H1 (cell line): ENCODE results near the gene SDC4. TPM values are rescaled to one million over a fixed set of nuclear protein-coding genes. Genes with fewer than 3 reads are reported as not detected.

Experiments
- CTCF ChIA-PET: fragments of 300-600 bp; sonication (Branson Sonifier 250); formaldehyde crosslinking; loops from one replicate; lab custom pipeline; 2021; ENCODE audit not compliant: partially characterized antibody; lab: Charles Lee
- POLR2A ChIA-PET: fragments of 300-600 bp; sonication (Branson Sonifier 250); formaldehyde crosslinking; loops from one replicate; lab custom pipeline; 2021; ENCODE audit warnings: inconsistent platforms; ENCODE audit not compliant: partially characterized antibody; lab: Charles Lee
- DNase-seq, 2 experiments: peaks; one replicate each; pipeline versions ENCODE4 v3.0.0 to v3.0.0-alpha.2; 2010 to 2022; ENCODE audit warnings: low spot score in 2 of 2, low read depth in 1 of 2, mixed read lengths in 1 of 2
- FAIRE-seq: peaks from 2 replicates; lab custom pipeline; 2011; peaks lifted over from hg19 to GRCh38; lab: Jason Lieb, UNC
- H2AFZ ChIP-seq: 2 replicates; pipeline ENCODE4 v1.8.1; 2012; ENCODE audit warnings: low read length, inconsistent platforms
- H2AK5ac ChIP-seq: 2 replicates; pipeline ENCODE4 v1.6.1; 2013; ENCODE audit warnings: low read depth, low read length
- H2BK120ac ChIP-seq: replicated peaks from 2 replicates; pipeline ENCODE3; 2013; ENCODE audit warnings: low read depth, low read length, inconsistent platforms
- H2BK12ac ChIP-seq: 2 replicates; pipeline ENCODE4 v1.6.1; 2013; ENCODE audit warnings: low read depth, low read length
- H2BK15ac ChIP-seq: 2 replicates; pipeline ENCODE4 v1.6.1; 2013; ENCODE audit warnings: low read length
- H2BK20ac ChIP-seq: 2 replicates; pipeline ENCODE4 v1.6.1; 2013; ENCODE audit warnings: low read length
- H2BK5ac ChIP-seq: 2 replicates; pipeline ENCODE4 v1.6.1; 2013; ENCODE audit warnings: low read depth, low read length
- H3K14ac ChIP-seq: 2 replicates; pipeline ENCODE4 v1.6.1; 2013; ENCODE audit warnings: inconsistent platforms; ENCODE audit not compliant: insufficient read length
- H3K18ac ChIP-seq: 2 replicates; pipeline ENCODE4 v1.6.1; 2013; ENCODE audit warnings: low read length; ENCODE audit errors: extremely low read depth
- H3K23ac ChIP-seq: 2 replicates; pipeline ENCODE4 v1.6.1; 2013; ENCODE audit warnings: inconsistent platforms; ENCODE audit not compliant: insufficient read length
- H3K23me2 ChIP-seq: 2 replicates; pipeline ENCODE4 v1.6.1; 2013; ENCODE audit warnings: low read depth, low read length
- H3K27ac ChIP-seq: 2 replicates; pipeline ENCODE4 v1.6.1; 2011; ENCODE audit warnings: low read depth, low read length, inconsistent platforms
- H3K27me3 ChIP-seq, 4 experiments: replicated peaks in 1 of 4; 1 replicate in 1 of 4; 2 replicates in 3 of 4; pipeline versions ENCODE4 v1.6.1 to v1.8.1; 2011 to 2013; ENCODE audit warnings: low read length in 3 of 4, mild to moderate bottlenecking in 3 of 4, inconsistent platforms in 2 of 4, mixed read lengths in 2 of 4, moderate library complexity in 1 of 4; ENCODE audit not compliant: control insufficient read depth in 3 of 4, insufficient read depth in 3 of 4; ENCODE audit errors: extremely low read depth in 1 of 4
- H3K36me3 ChIP-seq, 4 experiments: 2 replicates each; pipeline versions ENCODE4 v1.6.1 to v1.8.1; 2011 to 2013; ENCODE audit warnings: mild to moderate bottlenecking in 4 of 4, low read length in 3 of 4, moderate library complexity in 2 of 4, control low read depth in 1 of 4, inconsistent platforms in 1 of 4; ENCODE audit not compliant: insufficient read depth in 4 of 4, control insufficient read depth in 2 of 4
- H3K4ac ChIP-seq: replicated peaks from 2 replicates; pipeline ENCODE3; 2013; ENCODE audit warnings: low read length, low read depth, mixed read lengths, inconsistent platforms; ENCODE audit not compliant: insufficient read length
- H3K4me1 ChIP-seq, 4 experiments: replicated peaks in 1 of 4; 1 replicate in 1 of 4; 2 replicates in 3 of 4; pipeline versions ENCODE4 v1.6.1 to v1.8.1; 2011 to 2013; ENCODE audit warnings: low read length in 3 of 4, inconsistent platforms in 2 of 4, mixed read lengths in 1 of 4; ENCODE audit not compliant: insufficient read depth in 4 of 4, control insufficient read depth in 3 of 4
- H3K4me2 ChIP-seq, 2 experiments: 2 replicates each; pipeline versions ENCODE4 v1.6.1 to v1.8.1; 2011 to 2013; ENCODE audit warnings: low read depth in 2 of 2, low read length in 2 of 2, control low read depth in 1 of 2, inconsistent platforms in 1 of 2, mild to moderate bottlenecking in 1 of 2; ENCODE audit not compliant: insufficient read depth in 1 of 2
- H3K4me3 ChIP-seq, 4 experiments: fragments of 200-600, 300-600 bp in 1 of 4; sonication (generic), shearing (Covaris generic), sonication (Bioruptor Twin) in 1 of 4; 2 replicates each; pipeline versions ENCODE4 v1.5.1 to v1.8.1; 2011 to 2016; ENCODE audit warnings: low read length in 4 of 4, low read depth in 3 of 4, control low read depth in 2 of 4, inconsistent platforms in 2 of 4, mild to moderate bottlenecking in 2 of 4, mixed read lengths in 1 of 4, moderate library complexity in 1 of 4; ENCODE audit not compliant: insufficient read depth in 2 of 4; ENCODE audit errors: extremely low read depth in 1 of 4
- H3K56ac ChIP-seq: replicated peaks from 2 replicates; pipeline ENCODE3; 2013; ENCODE audit warnings: low read depth, mild to moderate bottlenecking, mixed read lengths, low read length, inconsistent platforms; ENCODE audit not compliant: insufficient read length
- H3K79me1 ChIP-seq: 2 replicates; pipeline ENCODE4 v1.6.1; 2013; ENCODE audit warnings: low read depth, low read length, control low read depth
- H3K79me2 ChIP-seq, 2 experiments: 2 replicates each; pipeline versions ENCODE4 v1.6.1 to v1.8.1; 2012 to 2013; ENCODE audit warnings: low read length in 2 of 2, mild to moderate bottlenecking in 2 of 2, inconsistent platforms in 1 of 2; ENCODE audit not compliant: insufficient read depth in 2 of 2, control insufficient read depth in 1 of 2
- H3K9ac ChIP-seq, 4 experiments: replicated peaks in 1 of 4; 1 replicate in 1 of 4; 2 replicates in 3 of 4; pipeline versions ENCODE4 v1.6.1 to v1.8.1; 2011 to 2013; ENCODE audit warnings: low read depth in 3 of 4, low read length in 3 of 4, control low read depth in 2 of 4, mild to moderate bottlenecking in 2 of 4, moderate library complexity in 2 of 4, inconsistent platforms in 1 of 4; ENCODE audit errors: extremely low read depth in 1 of 4
- H3K9me3 ChIP-seq, 2 experiments: 2 replicates each; pipeline versions ENCODE4 v1.6.1 to v1.8.1; 2012 to 2013; ENCODE audit warnings: mild to moderate bottlenecking in 2 of 2, moderate library complexity in 2 of 2, control low read depth in 1 of 2, inconsistent platforms in 1 of 2, low read depth in 1 of 2, low read length in 1 of 2, mixed read lengths in 1 of 2; ENCODE audit not compliant: insufficient read depth in 2 of 2
- H4K20me1 ChIP-seq, 2 experiments: replicated peaks in 1 of 2; 2 replicates each; pipeline versions ENCODE3 to v1.8.1; 2011 to 2013; ENCODE audit warnings: inconsistent platforms in 2 of 2, low read length in 2 of 2, mild to moderate bottlenecking in 1 of 2; ENCODE audit not compliant: insufficient read depth in 2 of 2, control insufficient read depth in 1 of 2
- H4K5ac ChIP-seq: 2 replicates; pipeline ENCODE4 v1.6.1; 2013; ENCODE audit warnings: low read length, low read depth, mixed read lengths, inconsistent platforms; ENCODE audit not compliant: insufficient read length
- H4K8ac ChIP-seq: 2 replicates; pipeline ENCODE4 v1.8.0; 2013; ENCODE audit warnings: mild to moderate bottlenecking, moderate library complexity, low read length, inconsistent platforms; ENCODE audit not compliant: insufficient read depth; ENCODE audit errors: extremely low read depth
- H4K91ac ChIP-seq: replicated peaks from 2 replicates; pipeline ENCODE3; 2013; ENCODE audit warnings: low read length, mixed read lengths, inconsistent platforms; ENCODE audit not compliant: insufficient read length
- BCL11A ChIP-seq, 2 experiments: IDR thresholded peaks; one replicate each; pipeline ENCODE4 v1.6.1; 2011; ENCODE audit warnings: low read depth in 2 of 2, low read length in 2 of 2, mild to moderate bottlenecking in 2 of 2
- TEAD4 ChIP-seq: IDR thresholded peaks from 2 replicates; pipeline ENCODE4 v1.6.1; 2012; ENCODE audit warnings: low read depth, low read length, inconsistent platforms, mixed read lengths
- WGBS, 2 experiments: shearing (Covaris generic) in 1 of 2; methylation state at CpG; one replicate each; pipeline versions ENCODE4 v1.1.6 to v1.1.7; 2013 to 2015; ENCODE audit warnings: low lambda C conversion rate in 2 of 2, mixed read lengths in 2 of 2, inconsistent platforms in 1 of 2, low coverage in 1 of 2, missing lambda C conversion rate in 1 of 2; ENCODE audit not compliant: insufficient replicate concordance in 2 of 2, insufficient coverage in 1 of 2, insufficient read length in 1 of 2; ENCODE audit errors: extremely low coverage in 1 of 2, missing lambda C conversion rate in 1 of 2; 5-methylcytosine and 5-hydroxymethylcytosine counted together
- polyA plus RNA-seq, 7 experiments: library from polyadenylated mRNA; depleted of rRNA in 3 of 7; stranded (reverse) in 5 of 7; unstranded in 2 of 7; fragments of >200 nt in 5 of 7; fragments of 200-250 nt in 2 of 7; gene quantifications; 1 replicate in 5 of 7; 2 replicates in 1 of 7; 4 replicates in 1 of 7; pipeline versions ENCODE4 v1.2.1 to v1.2.3, GENCODE V29; 2011 to 2013; ENCODE audit warnings: missing spikeins in 2 of 7, mixed read lengths in 2 of 7
- total RNA-seq: library from RNA; stranded (reverse); fragmentation: NEBNext Ultra II Directional; extraction: Animal tissue kit (Norgen Biotek cat#: 25700); gene quantifications from 2 replicates; pipeline ENCODE4 v1.2.1, GENCODE V29; 2021

Gene SDC4
- total and polyA plus RNA-seq, 2 of the 8 experiments (the other 6 are each of a cell fraction or from before 2014, with no cell fraction given), result 34.6 to 60.2 TPM

DNA sequence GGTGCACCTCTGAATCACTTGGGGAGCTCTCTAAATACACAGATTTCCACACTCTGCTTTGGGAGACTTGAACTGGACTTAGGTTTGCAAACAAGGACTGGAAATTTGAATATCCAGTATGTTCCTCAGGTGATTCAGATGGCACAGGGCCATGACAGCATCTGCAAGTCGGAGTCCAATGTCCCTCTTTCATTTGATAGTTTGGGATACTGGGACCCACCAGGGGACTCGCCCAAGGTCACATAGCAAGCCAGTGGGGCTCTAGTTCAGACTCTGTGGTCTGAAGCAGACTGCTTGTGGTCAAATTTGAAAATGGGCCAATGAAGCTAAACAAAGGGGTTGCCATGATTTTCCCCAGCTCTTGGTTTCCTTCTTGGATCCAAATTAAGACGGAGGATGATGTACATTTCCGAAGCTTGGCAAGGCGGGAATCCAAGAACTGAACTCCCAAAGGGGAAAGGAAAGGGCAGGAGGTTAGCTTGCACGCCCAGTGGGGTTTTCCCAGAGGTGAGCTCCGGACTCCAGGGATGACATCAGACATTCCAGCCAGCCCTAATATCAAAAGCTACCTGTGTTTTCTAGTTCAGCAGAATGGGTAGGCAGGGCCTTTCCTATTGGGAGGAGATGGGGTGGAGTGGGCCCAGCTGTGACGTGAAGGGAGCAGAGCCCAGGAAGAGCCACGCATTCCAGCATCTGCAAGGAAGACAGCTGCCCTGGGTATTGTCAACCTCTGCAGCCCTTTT, 11.4 kb upstream of the SDC4 start:
- H2BK12ac ChIP-seq, result no peak overlapping the region
- no peaks in the 10 kb centered on the region for H3K27me3 ChIP-seq
- peaks cover 0 to 6% of the 10 kb centered on the region in 2 experiments; a peak in 1 of 4 replicates for H3K79me2 ChIP-seq
- no peak for DNase-seq
- H3K4me2 ChIP-seq, result no peak overlapping the region
- TF ChIP-seq TEAD4 (0 out of 2 replicates have a peak, but pooled peaks have one; percentile 30), BCL11A (IDR thresholded peaks at IDR 0.05; ENCODE audit: low read depth in 2 of 2, low read length in 2 of 2) (no peak)
- H3K4me3 ChIP-seq, result no peak overlapping the region
- H4K8ac ChIP-seq, result peak overlapping the region; percentile 38; the same call in 1 of the 2 replicates
- 83% methylated on average over 9 of the region's 9 CpGs; no CpG with 5 or more reads in 1 of the 2 experiments for WGBS, 2 experiments
- no peaks in the 10 kb centered on the region for H3K36me3 ChIP-seq
- H3K4me1 ChIP-seq, result peaks cover 3 to 12% (median 8%) of the 10 kb centered on the region in 4 experiments; a peak in 6 of 7 replicates
- H2BK15ac ChIP-seq, result no peak overlapping the region
- no peak overlapping the region for H3K14ac ChIP-seq
- H4K91ac ChIP-seq, result no peak overlapping the region
- peaks cover 4% of the 10 kb centered on the region; the same call in 1 of the 2 replicates for H3K79me1 ChIP-seq
- H3K56ac ChIP-seq, result no peak overlapping the region
- ChIA-PET CTCF (interaction anchor here (0.6 to 6.8 kb wide), 17 partner anchors 8 to 425 kb away, joined by 3 to 85 read pairs (median 4); partner anchors contain the start of genes MATN4, SDC4, TP53TG5 and WFDC10A), POLR2A (interaction anchor here (0.5 to 13.2 kb wide), 9 partner anchors 13 to 821 kb away, joined by 3 to 113 read pairs (median 5); partner anchors contain the start of gene SDC4)
- no peak overlapping the region for H2AFZ ChIP-seq
- no peak overlapping the region for H2AK5ac ChIP-seq
- H2BK20ac ChIP-seq, result no peak overlapping the region; the same call in 1 of the 2 replicates
- H3K18ac ChIP-seq, result no peak overlapping the region
- H3K27ac ChIP-seq, result no peak overlapping the region
- H3K23ac ChIP-seq, result no peak overlapping the region
- H4K20me1 ChIP-seq, result peaks cover 0 to 2% of the 10 kb centered on the region in 2 experiments
- no peak overlapping the region for H2BK120ac ChIP-seq
- no peak overlapping the region for H3K4ac ChIP-seq
- no peak overlapping the region for H4K5ac ChIP-seq
- FAIRE-seq, result no peak
- no peak overlapping the region for H2BK5ac ChIP-seq
- no peak overlapping the region; a peak in 1 of 7 replicates for H3K9ac ChIP-seq
- peaks cover 7% of the 10 kb centered on the region for H3K23me2 ChIP-seq
- H3K9me3 ChIP-seq, result no peaks in the 10 kb centered on the region
